ENCODE measurements around the gene SPON1.

DNA sequence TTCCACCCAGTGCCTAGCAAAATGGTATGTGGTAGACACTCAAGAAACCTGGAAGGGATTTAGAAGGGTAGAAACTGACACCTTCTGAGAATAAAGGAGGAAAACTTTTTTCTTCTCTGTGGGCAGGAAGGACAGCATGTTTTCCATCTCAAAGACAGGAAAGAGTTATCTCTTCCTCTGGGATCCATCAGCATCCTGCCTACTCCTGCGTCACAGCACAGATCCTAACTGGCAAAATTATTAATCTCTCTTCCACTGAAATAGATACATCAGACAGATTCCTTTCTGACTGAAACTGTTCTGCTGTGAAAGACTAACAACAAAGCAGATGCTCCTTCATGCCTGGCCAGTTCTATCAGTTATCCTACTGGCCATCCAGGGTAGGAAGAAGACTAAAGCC is 147.2 kb downstream of the SPON1 start:
- TF ChIP-seq CTCF (IDR thresholded peaks at IDR 0.05) (no peak), EZH2 (IDR thresholded peaks at IDR 0.05; ENCODE audit: borderline replicate concordance, insufficient read depth, low read depth, low read length, poor library complexity, severe bottlenecking) (no peak)

All from B cell (primary cell).